ENCODE data around the gene GOLPH3.
"Not testable (repeated sequence)": the region's sequence is repeated elsewhere in the genome, so short reads cannot be mapped to it uniquely, and the experiment has no call there.

The GOLPH3 gene

GRCh38 chr5:32127711-32128110 is 46.4 kb downstream of the GOLPH3 start:
- no peak for TF ChIP-seq CTCF (IDR thresholded peaks at IDR 0.05; ENCODE audit: low read depth, low read length, missing control alignments)
- DNase-seq (ENCODE audit: low read depth) = no peak
- no peak overlapping the region for H3K4me3 ChIP-seq (ENCODE audit: low read depth, low read length)

- no peak for DNase-seq (ENCODE audit: low read depth)
- TF ChIP-seq CTCF (IDR thresholded peaks at IDR 0.05; ENCODE audit: low read depth, low read length, missing control alignments) = no peak
- no peak overlapping the region for H3K4me3 ChIP-seq (ENCODE audit: low read depth, low read length)
Measured at GRCh38 chr5:32126691-32127090, 47.4 kb downstream of the GOLPH3 start.

- H3K4me3 ChIP-seq (ENCODE audit: low read depth, low read length) = no peak overlapping the region
- no peak for DNase-seq (ENCODE audit: low read depth)
- TF ChIP-seq CTCF (IDR thresholded peaks at IDR 0.05; ENCODE audit: low read depth, low read length, missing control alignments) = no peak
Measured at GRCh38 chr5:32123889-32124676, 50.0 kb downstream of the GOLPH3 start.

- no peak for DNase-seq (ENCODE audit: low read depth)
- no peak overlapping the region for H3K4me3 ChIP-seq (ENCODE audit: low read depth, low read length)
- no peak for TF ChIP-seq CTCF (IDR thresholded peaks at IDR 0.05; ENCODE audit: low read depth, low read length, missing control alignments)
Measured at GRCh38 chr5:32123058-32123805, 50.9 kb downstream of the GOLPH3 start.

GRCh38 chr5:32118922-32119321 is 55.2 kb downstream of the GOLPH3 start:
- not testable (repeated sequence) for DNase-seq (ENCODE audit: low read depth); H3K4me3 ChIP-seq (ENCODE audit: low read depth, low read length)

- H3K4me3 ChIP-seq (ENCODE audit: low read depth, low read length) = no peak overlapping the region
- TF ChIP-seq CTCF (IDR thresholded peaks at IDR 0.05; ENCODE audit: low read depth, low read length, missing control alignments) = no peak
- no peak for DNase-seq (ENCODE audit: low read depth)
Measured at GRCh38 chr5:32116574-32117313, 57.4 kb downstream of the GOLPH3 start.

- TF ChIP-seq CTCF (IDR thresholded peaks at IDR 0.05; ENCODE audit: low read depth, low read length, missing control alignments) = no peak
Measured at GRCh38 chr5:32115985-32116384, 58.1 kb downstream of the GOLPH3 start.

More at GRCh38 chr5:32115985-32116384, 58.1 kb downstream of the GOLPH3 start:
- no peak overlapping the region for H3K4me3 ChIP-seq (ENCODE audit: low read depth, low read length)
- DNase-seq (ENCODE audit: low read depth) = no peak
